Neutrophil (primary cell): Measurements from ENCODE around the gene DNAJC10.

Experiments
- H3K27ac ChIP-seq: fragments of 200-600 bp; sonication (generic); 2 replicates; pipeline ENCODE4 v1.5.1; 2016; ENCODE audit warnings: mild to moderate bottlenecking, moderate library complexity
- H3K27me3 ChIP-seq: fragments of 200-600 bp; sonication (generic); 2 replicates; pipeline ENCODE4 v1.6.0; 2016; ENCODE audit warnings: mild to moderate bottlenecking
- H3K36me3 ChIP-seq: fragments of 200-600 bp; sonication (generic); 2 replicates; pipeline ENCODE4 v1.5.1; 2017
- H3K4me1 ChIP-seq, 2 experiments: fragments of 200-600 bp in 1 of 2; sonication (generic) in 1 of 2; 1 replicate in 1 of 2; 2 replicates in 1 of 2; pipeline versions ENCODE4 v1.5.1 to v1.6.1; 2013 to 2016; ENCODE audit warnings: low read depth in 1 of 2, low read length in 1 of 2, mild to moderate bottlenecking in 1 of 2, moderate library complexity in 1 of 2; ENCODE audit not compliant: control insufficient read depth in 1 of 2, insufficient read depth in 1 of 2
- H3K4me3 ChIP-seq, 2 experiments: fragments of 200-600 bp in 1 of 2; sonication (generic) in 1 of 2; 1 replicate in 1 of 2; 2 replicates in 1 of 2; pipeline ENCODE4 v1.5.1; 2013 to 2016; ENCODE audit warnings: low read depth in 1 of 2, low read length in 1 of 2, mild to moderate bottlenecking in 1 of 2, moderate library complexity in 1 of 2
- H3K9me3 ChIP-seq: fragments of 200-600 bp; sonication (generic); 2 replicates; pipeline ENCODE4 v1.5.1; 2016
- TF ChIP-seq, protein P1 (sequence below): fragments of 200-600 bp; sonication (generic); IDR thresholded peaks from 2 replicates; pipeline ENCODE4 v1.5.1; 2016; ENCODE audit warnings: antibody characterized with exemption

The DNAJC10 gene

DNA sequence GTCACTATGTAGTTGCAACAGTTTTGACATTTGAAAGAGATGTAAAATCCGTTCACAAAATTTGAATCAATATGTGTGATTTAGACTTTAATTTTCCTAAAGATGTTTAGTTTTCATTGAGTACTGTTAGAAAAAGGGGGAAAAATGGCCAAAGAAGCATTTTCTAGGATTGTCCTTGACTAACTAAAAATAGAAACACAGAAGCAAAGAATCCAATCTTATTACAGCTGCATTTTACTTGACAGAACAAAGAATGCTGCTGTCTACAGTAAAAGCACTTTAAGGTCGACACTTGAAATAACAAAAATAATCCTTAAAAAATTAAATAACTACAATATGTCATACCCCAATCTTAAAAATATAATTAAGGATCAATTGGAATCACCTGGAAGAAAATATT, 101.5 kb downstream of the DNAJC10 start:
- Histone ChIP-seq H3K4me1 (no peaks in the 10 kb centered on the region), H3K9me3 (no peaks in the 10 kb centered on the region), H3K27ac (no peak overlapping the region), H3K27me3 (no peaks in the 10 kb centered on the region), H3K4me3 (no peak overlapping the region), H3K36me3 (no peaks in the 10 kb centered on the region)
- TF ChIP-seq, protein P1, sequence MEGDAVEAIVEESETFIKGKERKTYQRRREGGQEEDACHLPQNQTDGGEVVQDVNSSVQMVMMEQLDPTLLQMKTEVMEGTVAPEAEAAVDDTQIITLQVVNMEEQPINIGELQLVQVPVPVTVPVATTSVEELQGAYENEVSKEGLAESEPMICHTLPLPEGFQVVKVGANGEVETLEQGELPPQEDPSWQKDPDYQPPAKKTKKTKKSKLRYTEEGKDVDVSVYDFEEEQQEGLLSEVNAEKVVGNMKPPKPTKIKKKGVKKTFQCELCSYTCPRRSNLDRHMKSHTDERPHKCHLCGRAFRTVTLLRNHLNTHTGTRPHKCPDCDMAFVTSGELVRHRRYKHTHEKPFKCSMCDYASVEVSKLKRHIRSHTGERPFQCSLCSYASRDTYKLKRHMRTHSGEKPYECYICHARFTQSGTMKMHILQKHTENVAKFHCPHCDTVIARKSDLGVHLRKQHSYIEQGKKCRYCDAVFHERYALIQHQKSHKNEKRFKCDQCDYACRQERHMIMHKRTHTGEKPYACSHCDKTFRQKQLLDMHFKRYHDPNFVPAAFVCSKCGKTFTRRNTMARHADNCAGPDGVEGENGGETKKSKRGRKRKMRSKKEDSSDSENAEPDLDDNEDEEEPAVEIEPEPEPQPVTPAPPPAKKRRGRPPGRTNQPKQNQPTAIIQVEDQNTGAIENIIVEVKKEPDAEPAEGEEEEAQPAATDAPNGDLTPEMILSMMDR: no peak

DNA sequence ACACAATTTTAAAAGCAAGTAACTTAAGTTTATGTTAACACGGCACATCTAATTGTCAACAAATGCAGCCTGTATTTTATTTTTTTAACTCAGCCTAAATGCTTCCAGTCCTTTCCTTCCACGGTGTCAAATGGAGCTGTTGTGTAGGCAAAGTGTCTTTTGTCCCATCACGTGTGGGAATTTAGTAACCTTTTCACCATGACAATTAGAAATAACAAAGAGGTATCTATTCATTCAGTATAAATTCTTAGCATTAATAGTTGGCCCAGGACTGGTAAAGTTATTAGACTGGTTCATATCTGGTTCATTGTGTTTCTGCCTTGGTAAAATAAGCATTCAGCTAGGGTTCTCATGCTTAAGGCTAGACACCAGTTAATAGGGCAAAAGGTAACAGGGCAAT, 102.4 kb downstream of the DNAJC10 start:
- Histone ChIP-seq H3K9me3 (no peaks in the 10 kb centered on the region), H3K4me3 (no peak overlapping the region), H3K36me3 (no peaks in the 10 kb centered on the region), H3K27me3 (no peaks in the 10 kb centered on the region), H3K27ac (no peak overlapping the region), H3K4me1 (no peaks in the 10 kb centered on the region)
- TF ChIP-seq, protein P1: no peak

DNA sequence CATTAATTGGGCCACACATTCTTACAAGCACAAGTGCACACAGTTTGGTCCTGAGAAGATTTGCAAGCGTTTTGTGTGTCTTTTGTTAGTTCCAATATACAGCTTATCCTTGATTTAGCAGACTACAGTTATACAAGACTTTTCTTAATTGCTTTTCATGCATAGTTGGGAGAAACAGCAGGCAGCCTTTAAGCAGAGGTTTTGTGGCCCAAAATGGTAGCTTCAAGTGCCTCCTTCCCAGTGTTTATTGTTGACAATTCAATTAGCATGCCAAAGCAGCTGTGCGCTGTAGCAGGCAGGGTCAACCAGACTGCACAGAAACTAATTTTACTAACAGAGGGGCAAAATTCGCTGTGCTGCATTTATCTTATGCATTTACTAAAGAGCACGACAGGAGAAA, 102.9 kb downstream of the DNAJC10 start:
- H3K27me3 ChIP-seq: no peaks in the 10 kb centered on the region
- TF ChIP-seq, protein P1: no peak
- H3K36me3 ChIP-seq: no peaks in the 10 kb centered on the region
- H3K4me1 ChIP-seq: no peaks in the 10 kb centered on the region
- no peaks in the 10 kb centered on the region for H3K9me3 ChIP-seq
- H3K4me3 ChIP-seq: no peak overlapping the region
- H3K27ac ChIP-seq: no peak overlapping the region

DNA sequence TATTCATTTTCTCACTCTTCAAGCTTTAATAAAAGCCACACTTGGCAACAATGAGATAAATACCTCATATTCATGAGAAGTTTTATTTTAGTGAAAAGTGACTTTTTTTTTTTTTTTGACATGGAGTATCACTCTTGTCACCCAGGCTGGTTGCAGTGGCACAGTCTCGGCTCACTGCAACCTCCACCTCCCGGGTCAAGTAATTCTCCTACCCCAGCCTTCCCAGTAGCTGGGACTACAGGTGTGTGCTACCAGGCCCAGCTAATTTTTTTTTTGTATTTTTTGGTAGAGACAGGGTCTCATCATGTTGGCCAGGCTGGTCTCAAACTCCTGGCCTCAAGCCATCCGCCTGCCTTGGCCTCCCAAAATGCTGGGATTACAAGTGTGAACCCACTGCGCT, 103.4 kb downstream of the DNAJC10 start:
- H3K4me3 ChIP-seq: no peak overlapping the region
- H3K36me3 ChIP-seq: no peaks in the 10 kb centered on the region
- no peaks in the 10 kb centered on the region for H3K4me1 ChIP-seq
- TF ChIP-seq, protein P1: no peak
- no peaks in the 10 kb centered on the region for H3K9me3 ChIP-seq
- H3K27me3 ChIP-seq: no peaks in the 10 kb centered on the region
- H3K27ac ChIP-seq: no peak overlapping the region

DNA sequence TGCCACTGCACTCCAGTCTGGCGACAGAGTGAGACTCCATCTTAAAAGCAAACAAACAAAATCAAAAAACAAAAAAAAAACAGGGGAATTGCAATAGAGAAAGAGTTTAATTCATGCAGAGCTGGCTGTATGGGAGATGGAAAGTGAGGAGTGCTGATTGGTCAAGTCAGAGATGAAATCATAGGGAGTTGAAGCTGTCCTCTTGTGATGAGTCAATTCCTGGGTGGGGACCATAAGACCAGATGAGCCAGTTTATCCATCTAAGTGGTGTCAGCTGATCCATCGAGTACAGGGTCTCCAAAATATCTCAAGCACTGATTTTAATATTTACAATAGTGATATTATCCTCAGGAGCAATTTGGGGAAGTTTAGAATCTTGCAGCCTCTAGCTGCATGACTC, 105.1 kb downstream of the DNAJC10 start:
- no peaks in the 10 kb centered on the region for H3K36me3 ChIP-seq
- H3K9me3 ChIP-seq: no peaks in the 10 kb centered on the region
- TF ChIP-seq, protein P1: no peak
- no peak overlapping the region for H3K4me3 ChIP-seq
- no peak overlapping the region for H3K27ac ChIP-seq
- no peaks in the 10 kb centered on the region for H3K27me3 ChIP-seq
- H3K4me1 ChIP-seq: no peaks in the 10 kb centered on the region

DNA sequence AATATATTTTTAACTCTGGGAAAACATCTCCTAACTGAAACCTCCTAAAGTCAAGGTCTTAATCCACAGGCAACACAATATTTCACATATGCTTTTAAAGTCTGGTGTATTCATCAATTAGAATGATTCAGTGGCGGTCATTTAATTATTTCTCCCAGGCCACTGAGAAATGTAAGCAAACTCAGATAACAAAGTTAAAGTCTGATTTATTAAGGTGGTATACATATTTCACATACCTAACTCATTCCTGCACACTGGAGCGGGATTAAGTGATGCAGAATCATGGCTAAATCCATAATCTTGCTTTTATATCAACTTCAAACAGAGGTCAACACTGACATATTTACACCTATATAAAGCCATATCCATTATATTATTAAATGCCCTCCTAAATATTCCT, 106.7 kb downstream of the DNAJC10 start:
- no peaks in the 10 kb centered on the region for H3K4me1 ChIP-seq
- H3K36me3 ChIP-seq: no peaks in the 10 kb centered on the region
- TF ChIP-seq, protein P1: no peak
- no peak overlapping the region for H3K27ac ChIP-seq
- H3K9me3 ChIP-seq: no peaks in the 10 kb centered on the region
- H3K27me3 ChIP-seq: no peaks in the 10 kb centered on the region
- H3K4me3 ChIP-seq: no peak overlapping the region
